Smooth muscle cell (in vitro differentiated cells): Measurements from ENCODE around the gene ATP11A. TPM values are rescaled to one million over a fixed set of nuclear protein-coding genes. Genes with fewer than 3 reads are reported as not detected.
"Not testable (repeated sequence)": the region's sequence is repeated elsewhere in the genome, so short reads cannot be mapped to it uniquely, and the experiment has no call there.

Source experiments
- DNase-seq: peaks from one replicate; lab custom pipeline; 2025; ENCODE audit not compliant: unreplicated experiment; lab: John Stamatoyannopoulos, UW
- H2AFZ ChIP-seq: fragments of 200-600 bp; sonication (generic); 2 replicates; pipeline ENCODE4 v1.6.0; 2016; ENCODE audit warnings: antibody characterized with exemption, low read depth, mild to moderate bottlenecking
- H3F3A ChIP-seq: fragments of 200-600 bp; sonication (generic); 2 replicates; pipeline ENCODE4 v1.6.0; 2017; ENCODE audit warnings: antibody characterized with exemption, low read depth
- H3K27ac ChIP-seq: fragments of 200-600 bp; sonication (generic); 2 replicates; pipeline ENCODE4 v1.5.1; 2016; ENCODE audit warnings: low read depth, mild to moderate bottlenecking
- H3K27me3 ChIP-seq: fragments of 200-600 bp; sonication (generic); 2 replicates; pipeline ENCODE4 v1.6.1; 2016; ENCODE audit warnings: low read depth, mild to moderate bottlenecking
- H3K36me3 ChIP-seq: fragments of 200-600 bp; sonication (generic); 2 replicates; pipeline ENCODE4 v1.5.1; 2016; ENCODE audit warnings: low read depth
- H3K4me1 ChIP-seq: fragments of 200-600 bp; sonication (generic); 2 replicates; pipeline ENCODE4 v1.5.1; 2016; ENCODE audit warnings: low read depth
- H3K4me2 ChIP-seq: fragments of 200-600 bp; sonication (generic); 2 replicates; pipeline ENCODE4 v1.6.0; 2016; ENCODE audit warnings: mild to moderate bottlenecking
- H3K4me3 ChIP-seq: fragments of 200-600 bp; sonication (generic); 2 replicates; pipeline ENCODE4 v1.5.1; 2016; ENCODE audit warnings: mild to moderate bottlenecking
- H3K79me2 ChIP-seq: fragments of 200-600 bp; sonication (generic); 2 replicates; pipeline ENCODE4 v1.6.0; 2016; ENCODE audit warnings: low read depth, mild to moderate bottlenecking
- H3K9ac ChIP-seq: fragments of 200-600 bp; sonication (generic); 2 replicates; pipeline ENCODE4 v1.6.0; 2016; ENCODE audit warnings: low read depth
- H3K9me3 ChIP-seq: fragments of 200-600 bp; sonication (generic); replicated peaks from 2 replicates; pipeline ENCODE4 v1.5.1; 2016; ENCODE audit warnings: low read depth
- H4K20me1 ChIP-seq: fragments of 200-600 bp; sonication (generic); 2 replicates; pipeline ENCODE4 v1.6.0; 2016; ENCODE audit warnings: low read depth
- WGBS: methylation state at CpG from one replicate; pipeline ENCODE4 v1.1.7; 2016; ENCODE audit warnings: low lambda C conversion rate; 5-methylcytosine and 5-hydroxymethylcytosine counted together
- polyA plus RNA-seq: library from polyadenylated mRNA; unstranded; fragments of >200 nt; fragmentation: Nextera tagmentation; extraction: Ambion mirVana; gene quantifications from 2 replicates; pipeline ENCODE4 v1.2.1, GENCODE V29; 2016
- total RNA-seq: library from RNA; depleted of rRNA; stranded (reverse); fragments of >200 nt; gene quantifications from 2 replicates; pipeline ENCODE4 v1.2.3, GENCODE V29; 2014
- TF ChIP-seq, protein P1 (sequence below): fragments of 200-600 bp; sonication (generic); IDR thresholded peaks from 2 replicates; pipeline ENCODE4 v1.5.1; 2017; ENCODE audit warnings: borderline replicate concordance, mild to moderate bottlenecking, antibody characterized with exemption; ENCODE audit not compliant: insufficient read depth, poor library complexity, severe bottlenecking

Gene ATP11A
- total and polyA plus RNA-seq, 2 experiments from 2014 or later, result 6.5 to 7.5 TPM

DNA sequence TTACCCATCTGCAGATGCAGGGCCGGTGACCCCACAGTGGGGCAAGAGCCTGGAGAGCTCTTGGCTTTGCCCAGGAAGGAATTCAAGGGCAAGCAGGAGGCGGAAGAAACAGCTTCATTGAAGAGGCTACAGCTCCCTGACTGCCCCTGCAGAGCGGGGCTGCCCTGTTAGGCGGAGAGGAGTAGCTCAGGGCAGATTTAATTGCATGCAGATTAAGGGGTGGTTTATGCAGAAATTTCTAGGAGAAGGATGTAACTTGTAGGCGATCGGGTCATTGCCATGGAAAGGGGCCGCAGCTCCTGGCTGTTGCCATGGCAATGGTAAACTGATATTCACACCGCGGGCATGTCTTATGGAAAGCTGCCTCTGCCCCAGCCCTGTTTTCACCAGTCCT is 94.1 kb downstream of the ATP11A start:
- 93% methylated on average over 9 of the region's 9 CpGs for WGBS
- no peaks in the 10 kb centered on the region for H3K27me3 ChIP-seq
- H3K79me2 ChIP-seq, result no peaks in the 10 kb centered on the region
- DNase-seq, result no peak
- no peaks in the 10 kb centered on the region for H3K4me1 ChIP-seq
- no peak overlapping the region for H3K9ac ChIP-seq
- H4K20me1 ChIP-seq, result peaks cover 39% of the 10 kb centered on the region
- H3K4me2 ChIP-seq, result peak overlapping the region; percentile 14
- peak overlapping the region; percentile 59 for H3K27ac ChIP-seq
- no peak overlapping the region for H2AFZ ChIP-seq
- H3K36me3 ChIP-seq, result no peaks in the 10 kb centered on the region
- TF ChIP-seq, protein P1, sequence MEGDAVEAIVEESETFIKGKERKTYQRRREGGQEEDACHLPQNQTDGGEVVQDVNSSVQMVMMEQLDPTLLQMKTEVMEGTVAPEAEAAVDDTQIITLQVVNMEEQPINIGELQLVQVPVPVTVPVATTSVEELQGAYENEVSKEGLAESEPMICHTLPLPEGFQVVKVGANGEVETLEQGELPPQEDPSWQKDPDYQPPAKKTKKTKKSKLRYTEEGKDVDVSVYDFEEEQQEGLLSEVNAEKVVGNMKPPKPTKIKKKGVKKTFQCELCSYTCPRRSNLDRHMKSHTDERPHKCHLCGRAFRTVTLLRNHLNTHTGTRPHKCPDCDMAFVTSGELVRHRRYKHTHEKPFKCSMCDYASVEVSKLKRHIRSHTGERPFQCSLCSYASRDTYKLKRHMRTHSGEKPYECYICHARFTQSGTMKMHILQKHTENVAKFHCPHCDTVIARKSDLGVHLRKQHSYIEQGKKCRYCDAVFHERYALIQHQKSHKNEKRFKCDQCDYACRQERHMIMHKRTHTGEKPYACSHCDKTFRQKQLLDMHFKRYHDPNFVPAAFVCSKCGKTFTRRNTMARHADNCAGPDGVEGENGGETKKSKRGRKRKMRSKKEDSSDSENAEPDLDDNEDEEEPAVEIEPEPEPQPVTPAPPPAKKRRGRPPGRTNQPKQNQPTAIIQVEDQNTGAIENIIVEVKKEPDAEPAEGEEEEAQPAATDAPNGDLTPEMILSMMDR, result no peak
- H3K9me3 ChIP-seq, result no peaks in the 10 kb centered on the region
- no peaks in the 10 kb centered on the region for H3F3A ChIP-seq
- no peak overlapping the region for H3K4me3 ChIP-seq

DNA sequence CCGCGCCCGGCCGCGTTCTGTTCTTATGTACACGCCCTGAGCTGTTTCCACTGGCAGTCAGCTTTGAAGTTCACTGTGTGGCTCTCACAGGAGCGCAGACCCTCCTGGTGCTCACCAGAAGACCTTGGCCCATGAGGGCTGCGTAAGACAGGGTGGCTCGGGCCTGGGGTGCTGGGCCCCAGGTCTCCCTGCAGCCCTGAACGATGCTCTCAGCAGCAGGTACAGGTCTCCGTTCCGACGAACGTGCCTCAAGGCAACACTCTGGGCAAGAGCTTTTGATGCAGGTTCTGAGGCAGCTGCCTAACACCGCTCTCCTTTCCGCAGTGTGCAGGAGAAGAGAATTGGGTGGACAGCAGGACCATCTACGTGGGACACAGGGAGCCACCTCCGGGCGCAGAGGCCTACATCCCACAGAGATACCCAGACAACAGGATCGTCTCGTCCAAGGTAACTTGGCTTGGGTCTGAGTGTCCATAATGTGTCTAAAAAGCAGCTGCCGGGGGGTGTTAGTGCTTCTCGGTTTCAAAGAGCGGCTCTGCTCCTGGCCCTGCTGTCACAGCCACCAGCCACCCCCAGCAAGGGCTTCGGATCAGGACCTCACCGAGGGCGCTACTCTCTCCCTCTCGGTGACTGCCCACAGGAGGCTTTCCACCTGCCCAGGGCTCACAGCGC is 95.1 kb downstream of the ATP11A start:
- Histone ChIP-seq H3F3A (no peaks in the 10 kb centered on the region), H3K79me2 (no peaks in the 10 kb centered on the region), H3K27me3 (no peaks in the 10 kb centered on the region), H3K36me3 (no peaks in the 10 kb centered on the region), H3K4me1 (no peaks in the 10 kb centered on the region), H3K4me2 (no peak overlapping the region), H3K9ac (no peak overlapping the region), H2AFZ (no peak overlapping the region), H3K9me3 (no peaks in the 10 kb centered on the region), H3K27ac (no peak overlapping the region), H3K4me3 (no peak overlapping the region), H4K20me1 (peaks cover 39% of the 10 kb centered on the region)
- DNase-seq, result no peak
- 99% methylated on average over 29 of the region's 29 CpGs for WGBS
- TF ChIP-seq, protein P1, result no peak

DNA sequence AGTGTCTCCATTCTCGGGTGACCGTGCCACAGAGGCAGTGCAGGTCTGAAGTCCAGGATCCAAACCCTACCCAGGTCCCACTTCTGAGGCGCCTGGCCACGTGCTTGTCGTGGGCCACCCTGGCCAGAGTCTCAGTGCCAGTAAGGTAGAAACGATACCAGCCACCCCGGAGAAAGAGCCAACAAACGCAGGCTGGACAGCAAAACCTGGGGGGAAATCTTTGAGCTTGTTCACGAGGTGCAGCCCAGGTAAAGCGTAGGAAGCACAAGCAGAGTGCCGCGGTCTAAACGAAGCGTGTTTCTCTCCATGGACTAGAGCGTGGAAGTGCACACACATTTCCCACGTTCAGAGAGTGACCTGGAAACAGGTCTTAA is 95.6 kb downstream of the ATP11A start:
- Histone ChIP-seq H3K4me3 (no peak overlapping the region), H3K27me3 (no peaks in the 10 kb centered on the region), H4K20me1 (peaks cover 38% of the 10 kb centered on the region), H3K36me3 (no peaks in the 10 kb centered on the region), H3K27ac (no peak overlapping the region), H3K9ac (no peak overlapping the region), H3K4me1 (no peaks in the 10 kb centered on the region), H3K79me2 (no peaks in the 10 kb centered on the region), H2AFZ (no peak overlapping the region), H3F3A (no peaks in the 10 kb centered on the region), H3K9me3 (no peaks in the 10 kb centered on the region), H3K4me2 (no peak overlapping the region)
- 99% methylated on average over 16 of the region's 16 CpGs for WGBS
- TF ChIP-seq, protein P1, result no peak
- DNase-seq, result no peak

DNA sequence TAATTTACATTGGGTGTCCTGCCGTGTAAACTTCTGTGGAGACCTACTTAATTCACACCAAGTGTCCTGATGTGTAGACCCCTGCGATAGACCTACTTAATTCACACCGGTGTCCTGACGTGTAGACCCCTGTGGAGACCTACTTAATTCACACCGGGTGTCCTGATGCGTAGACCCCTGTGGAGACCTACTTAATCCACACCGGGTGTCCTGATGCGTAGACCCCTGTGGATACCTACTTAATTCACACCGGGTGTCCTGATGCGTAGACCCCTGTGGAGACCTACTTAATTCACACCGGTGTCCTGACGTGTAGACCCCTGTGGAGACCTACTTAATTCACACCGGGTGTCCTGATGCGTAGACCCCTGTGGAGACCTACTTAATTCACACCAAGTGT is 97.0 kb downstream of the ATP11A start:
- H3F3A ChIP-seq, H3K4me3 ChIP-seq, DNase-seq, H3K4me2 ChIP-seq, H3K9me3 ChIP-seq, H3K9ac ChIP-seq, H3K27me3 ChIP-seq, H2AFZ ChIP-seq, H3K4me1 ChIP-seq, H3K79me2 ChIP-seq, H3K27ac ChIP-seq, H3K36me3 ChIP-seq: not testable (repeated sequence)
- 92% methylated on average over 14 of the region's 14 CpGs for WGBS
- peaks cover 26% of the 10 kb centered on the region for H4K20me1 ChIP-seq
